ENCODE results near the gene TMPRSS13. TPM values are rescaled to one million over a fixed set of nuclear protein-coding genes. Genes with fewer than 3 reads are reported as not detected.

TMPRSS13 gene
- polyA plus RNA-seq, 1 donor from 2014 or later = not detected

GRCh38 chr11:117881217-117881616 lies 48.0 kb downstream of the TMPRSS13 start:
- no peak overlapping the region for H3K4me2 ChIP-seq (ENCODE audit: low read length)
- H3K36me3 ChIP-seq (ENCODE audit: insufficient read depth, low read length) = no peaks in the 10 kb centered on the region
- H3F3A ChIP-seq (ENCODE audit: insufficient read depth, low read length, poor library complexity, severe bottlenecking) = no peaks in the 10 kb centered on the region
- no peaks in the 10 kb centered on the region for H4K20me1 ChIP-seq (ENCODE audit: insufficient read depth)
- H3K27me3 ChIP-seq (ENCODE audit: insufficient read depth, low read depth, low read length) = no peaks in the 10 kb centered on the region
- no peak overlapping the region for H3K4me3 ChIP-seq (ENCODE audit: low read length)
- H3K9me2 ChIP-seq (ENCODE audit: insufficient read depth, low read length) = no peaks in the 10 kb centered on the region
- TF ChIP-seq EZH2 (IDR thresholded peaks at IDR 0.05; ENCODE audit: borderline replicate concordance, insufficient read depth, low read length, poor library complexity, severe bottlenecking) (no peak), EP300 (conservative IDR thresholded peaks at IDR 0.05; ENCODE audit: poor library complexity, severe bottlenecking) (no peak), MXI1 (conservative IDR thresholded peaks at IDR 0.05; ENCODE audit: poor library complexity, severe bottlenecking) (no peak), TAF1 (IDR thresholded peaks at IDR 0.05; ENCODE audit: low read depth) (no peak), RAD21 (conservative IDR thresholded peaks at IDR 0.05) (no peak), SMC3 (conservative IDR thresholded peaks at IDR 0.05; ENCODE audit: poor library complexity) (no peak), CTCF (IDR thresholded peaks at IDR 0.05; ENCODE audit: poor library complexity, severe bottlenecking) (no peak), POLR2AphosphoS5 (IDR thresholded peaks at IDR 0.05) (no peak)
- TF ChIP-seq, protein P1, sequence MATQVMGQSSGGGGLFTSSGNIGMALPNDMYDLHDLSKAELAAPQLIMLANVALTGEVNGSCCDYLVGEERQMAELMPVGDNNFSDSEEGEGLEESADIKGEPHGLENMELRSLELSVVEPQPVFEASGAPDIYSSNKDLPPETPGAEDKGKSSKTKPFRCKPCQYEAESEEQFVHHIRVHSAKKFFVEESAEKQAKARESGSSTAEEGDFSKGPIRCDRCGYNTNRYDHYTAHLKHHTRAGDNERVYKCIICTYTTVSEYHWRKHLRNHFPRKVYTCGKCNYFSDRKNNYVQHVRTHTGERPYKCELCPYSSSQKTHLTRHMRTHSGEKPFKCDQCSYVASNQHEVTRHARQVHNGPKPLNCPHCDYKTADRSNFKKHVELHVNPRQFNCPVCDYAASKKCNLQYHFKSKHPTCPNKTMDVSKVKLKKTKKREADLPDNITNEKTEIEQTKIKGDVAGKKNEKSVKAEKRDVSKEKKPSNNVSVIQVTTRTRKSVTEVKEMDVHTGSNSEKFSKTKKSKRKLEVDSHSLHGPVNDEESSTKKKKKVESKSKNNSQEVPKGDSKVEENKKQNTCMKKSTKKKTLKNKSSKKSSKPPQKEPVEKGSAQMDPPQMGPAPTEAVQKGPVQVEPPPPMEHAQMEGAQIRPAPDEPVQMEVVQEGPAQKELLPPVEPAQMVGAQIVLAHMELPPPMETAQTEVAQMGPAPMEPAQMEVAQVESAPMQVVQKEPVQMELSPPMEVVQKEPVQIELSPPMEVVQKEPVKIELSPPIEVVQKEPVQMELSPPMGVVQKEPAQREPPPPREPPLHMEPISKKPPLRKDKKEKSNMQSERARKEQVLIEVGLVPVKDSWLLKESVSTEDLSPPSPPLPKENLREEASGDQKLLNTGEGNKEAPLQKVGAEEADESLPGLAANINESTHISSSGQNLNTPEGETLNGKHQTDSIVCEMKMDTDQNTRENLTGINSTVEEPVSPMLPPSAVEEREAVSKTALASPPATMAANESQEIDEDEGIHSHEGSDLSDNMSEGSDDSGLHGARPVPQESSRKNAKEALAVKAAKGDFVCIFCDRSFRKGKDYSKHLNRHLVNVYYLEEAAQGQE (IDR thresholded peaks at IDR 0.05; ENCODE audit: borderline replicate concordance) = no peak
- no peak overlapping the region for H3K27ac ChIP-seq (ENCODE audit: low read length)
- no peak overlapping the region for H2AFZ ChIP-seq (ENCODE audit: low read depth, low read length)
- H3K79me2 ChIP-seq (replicated peaks; ENCODE audit: insufficient read depth, low read length) = peaks cover 10% of the 10 kb centered on the region
- no peak overlapping the region for H3K9ac ChIP-seq (ENCODE audit: low read length)
- H3K9me3 ChIP-seq (ENCODE audit: low read length) = no peaks in the 10 kb centered on the region

- H3K27ac ChIP-seq (ENCODE audit: low read length) = no peak overlapping the region
- no peak for TF ChIP-seq POLR2AphosphoS5 (IDR thresholded peaks at IDR 0.05)
- no peak for TF ChIP-seq SMC3 (conservative IDR thresholded peaks at IDR 0.05; ENCODE audit: poor library complexity)
- TF ChIP-seq EZH2 (IDR thresholded peaks at IDR 0.05; ENCODE audit: borderline replicate concordance, insufficient read depth, low read length, poor library complexity, severe bottlenecking) = no peak
- TF ChIP-seq RAD21 (conservative IDR thresholded peaks at IDR 0.05) = no peak
- no peak for TF ChIP-seq CTCF (IDR thresholded peaks at IDR 0.05; ENCODE audit: poor library complexity, severe bottlenecking)
- no peak for TF ChIP-seq EP300 (conservative IDR thresholded peaks at IDR 0.05; ENCODE audit: poor library complexity, severe bottlenecking)
- TF ChIP-seq MXI1 (conservative IDR thresholded peaks at IDR 0.05; ENCODE audit: poor library complexity, severe bottlenecking) = no peak
- no peak for TF ChIP-seq TAF1 (IDR thresholded peaks at IDR 0.05; ENCODE audit: low read depth)
- TF ChIP-seq, protein P1 (IDR thresholded peaks at IDR 0.05; ENCODE audit: borderline replicate concordance) = no peak
Measured at GRCh38 chr11:117879516-117880480, 49.4 kb downstream of the TMPRSS13 start.

More at GRCh38 chr11:117879516-117880480, 49.4 kb downstream of the TMPRSS13 start:
- no peaks in the 10 kb centered on the region for H3K9me2 ChIP-seq (ENCODE audit: insufficient read depth, low read length)
- H3K9me3 ChIP-seq (ENCODE audit: low read length) = no peaks in the 10 kb centered on the region
- peaks cover 20% of the 10 kb centered on the region for H3K79me2 ChIP-seq (replicated peaks; ENCODE audit: insufficient read depth, low read length)
- no peaks in the 10 kb centered on the region for H4K20me1 ChIP-seq (ENCODE audit: insufficient read depth)
- no peak overlapping the region for H3K4me2 ChIP-seq (ENCODE audit: low read length)
- H3K4me3 ChIP-seq (ENCODE audit: low read length) = no peak overlapping the region
- H3F3A ChIP-seq (ENCODE audit: insufficient read depth, low read length, poor library complexity, severe bottlenecking) = no peaks in the 10 kb centered on the region
- no peaks in the 10 kb centered on the region for H3K27me3 ChIP-seq (ENCODE audit: insufficient read depth, low read depth, low read length)
- no peak overlapping the region for H3K9ac ChIP-seq (ENCODE audit: low read length)
- H2AFZ ChIP-seq (ENCODE audit: low read depth, low read length) = no peak overlapping the region
- no peaks in the 10 kb centered on the region for H3K36me3 ChIP-seq (ENCODE audit: insufficient read depth, low read length)

Data from neural cell (in vitro differentiated cells).